GM19324 (cell line): Measurements from ENCODE around the gene GAB1.

Source experiments
- ATAC-seq: cut with Tn5 transposase; IDR thresholded peaks from one replicate; pipeline ENCODE4 v1.9.1; 2021; ENCODE audit warnings: mild to moderate bottlenecking, moderate library complexity; ENCODE audit not compliant: unreplicated experiment, low FRiP score

GAB1 gene

DNA sequence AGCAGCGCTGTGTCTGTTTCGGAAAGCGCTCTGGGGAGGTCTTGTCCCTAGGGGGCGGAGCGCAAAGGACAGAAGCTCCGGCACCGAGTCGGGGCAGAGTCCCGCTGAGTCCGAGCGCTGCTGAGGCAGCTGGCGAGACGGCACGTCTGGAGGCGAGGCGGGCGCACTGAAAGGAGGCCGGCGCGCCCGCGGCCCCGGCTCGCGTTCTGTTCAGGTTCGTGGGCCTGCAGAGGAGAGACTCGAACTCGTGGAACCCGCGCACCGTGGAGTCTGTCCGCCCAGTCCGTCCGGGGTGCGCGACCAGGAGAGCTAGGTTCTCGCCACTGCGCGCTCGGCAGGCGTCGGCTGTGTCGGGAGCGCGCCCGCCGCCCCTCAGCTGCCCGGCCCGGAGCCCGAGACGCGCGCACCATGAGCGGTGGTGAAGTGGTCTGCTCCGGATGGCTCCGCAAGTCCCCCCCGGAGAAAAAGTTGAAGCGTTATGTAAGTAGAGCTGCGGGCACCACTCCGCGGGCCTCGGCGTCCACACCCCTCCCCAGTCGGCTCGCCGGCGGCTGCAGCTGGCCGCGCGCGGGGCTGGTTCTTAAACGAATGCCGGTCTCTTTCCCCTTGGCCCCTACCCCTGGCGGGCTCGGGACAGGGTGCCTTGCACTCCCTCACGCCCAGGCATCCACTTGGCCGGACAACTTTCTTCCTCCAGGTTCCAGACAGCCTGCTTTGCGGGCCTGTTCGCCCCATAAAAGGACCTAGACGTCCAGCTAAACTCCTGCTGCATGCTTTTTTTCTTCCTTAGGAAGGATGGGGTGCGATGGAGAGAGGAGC lies at the start of gene GAB1:
Gene GAB1, plus strand, starts transcription at position 96 of the 819 bp plus-strand sequence. Its CDS starts 313 bp downstream, at position 409.
- ATAC-seq = peak; percentile 78

DNA sequence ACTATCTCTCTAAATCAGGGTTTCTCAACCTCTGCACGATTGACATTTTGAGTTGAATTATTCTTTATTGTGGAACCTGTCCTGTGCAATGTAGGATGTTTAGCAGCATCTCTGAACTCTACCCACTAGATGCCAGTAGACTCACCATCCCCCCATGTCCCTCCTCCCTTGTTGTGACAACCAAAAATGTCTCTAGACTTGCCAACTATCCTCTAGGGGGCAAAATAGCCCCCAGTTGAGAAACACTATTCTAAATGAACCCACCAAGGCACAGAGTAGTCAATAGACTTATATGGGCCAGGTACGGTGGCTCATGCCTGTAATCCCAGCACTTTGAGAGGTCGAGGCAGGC lies 49.1 kb upstream of the GAB1 start:
- no peak for ATAC-seq

DNA sequence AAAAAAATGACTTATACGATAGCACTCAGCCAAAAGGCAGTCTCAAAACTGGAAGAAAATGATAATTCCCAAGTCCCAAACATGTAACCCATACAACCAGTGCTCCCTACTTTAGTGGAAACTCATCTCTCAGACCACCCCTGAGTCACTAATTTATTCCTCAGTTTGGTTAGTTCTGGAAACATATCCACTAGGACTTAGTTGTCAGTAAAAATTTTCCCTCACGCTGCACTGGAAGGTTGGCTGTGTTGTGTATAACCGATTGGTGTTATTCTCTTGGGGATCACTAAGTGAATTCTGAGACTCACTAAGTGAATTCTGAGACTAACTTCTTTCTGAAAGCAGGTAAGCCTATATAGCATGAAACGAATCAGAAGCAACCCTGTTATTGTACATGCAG lies 48.5 kb upstream of the GAB1 start:
- ATAC-seq = no peak

DNA sequence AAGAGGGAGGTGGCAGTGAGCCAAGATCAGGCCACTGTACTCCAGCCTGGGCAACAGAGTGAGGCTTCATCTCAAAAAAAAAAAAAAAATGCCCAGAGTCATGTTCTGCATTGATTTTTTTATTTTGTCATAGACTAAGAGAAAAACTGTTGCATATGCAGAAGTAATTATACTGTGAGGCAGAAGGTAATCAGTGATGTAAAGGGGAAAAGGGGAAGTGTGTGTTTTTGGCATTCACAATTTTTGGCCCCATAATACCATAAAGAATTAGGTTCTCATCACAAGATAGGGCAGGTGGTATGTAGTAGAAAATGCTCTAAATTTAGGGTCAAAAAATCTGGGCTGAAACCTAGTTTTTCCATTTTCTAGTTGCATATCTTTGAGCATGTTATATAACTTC lies 47.3 kb upstream of the GAB1 start:
- no peak for ATAC-seq

- ATAC-seq = no peak
Measured at GRCh38 chr4:143291314-143291713, 45.4 kb upstream of the GAB1 start.

- ATAC-seq = no peak
Measured at GRCh38 chr4:143292858-143293257, 43.8 kb upstream of the GAB1 start.

DNA sequence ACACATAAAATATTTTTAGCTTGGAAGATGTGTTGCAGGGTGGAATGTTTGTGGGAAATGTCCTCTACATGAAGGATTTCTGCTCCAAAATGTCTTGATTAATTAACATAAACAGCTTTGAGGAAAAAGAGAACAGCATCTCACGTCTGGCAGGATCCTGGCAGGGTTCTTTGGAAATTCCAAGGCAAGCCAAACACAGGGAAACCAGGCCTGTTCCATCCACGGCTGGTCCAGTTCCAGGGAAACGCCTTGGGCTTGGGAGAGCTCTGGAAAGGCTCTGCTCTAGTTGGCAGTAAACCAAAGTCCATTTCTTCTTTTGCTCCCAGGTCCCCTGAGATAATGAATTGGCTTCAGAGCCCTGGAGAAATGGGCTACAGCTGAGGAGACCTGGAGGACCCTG lies 42.4 kb upstream of the GAB1 start:
- no peak for ATAC-seq

- ATAC-seq = no peak
Measured at GRCh38 chr4:143294710-143295275, 41.9 kb upstream of the GAB1 start.

- ATAC-seq = no peak
Measured at GRCh38 chr4:143296397-143297067, 40.1 kb upstream of the GAB1 start.

- no peak for ATAC-seq
Measured at GRCh38 chr4:143300860-143301259, 35.8 kb upstream of the GAB1 start.

DNA sequence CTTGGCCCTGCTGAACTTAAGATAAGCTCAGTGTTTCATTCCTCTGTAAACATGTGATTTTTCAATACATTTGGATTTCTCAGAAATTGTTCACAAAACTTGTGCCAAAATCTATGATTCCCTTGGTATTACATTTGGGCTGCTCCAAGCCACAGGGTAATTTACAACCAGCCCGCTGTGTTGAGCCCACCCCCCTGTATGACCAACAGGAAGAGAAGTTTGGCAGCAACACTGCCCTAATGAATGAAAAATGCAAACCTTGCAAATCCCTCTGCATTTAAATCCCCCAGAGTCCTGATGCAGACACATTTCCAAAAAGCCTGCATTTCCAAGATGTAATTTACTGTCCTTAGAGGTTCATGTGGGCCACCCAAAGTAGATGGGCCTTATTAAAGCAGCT lies 34.1 kb upstream of the GAB1 start:
- no peak for ATAC-seq

GRCh38 chr4:143306788-143307187 lies 29.9 kb upstream of the GAB1 start:
- no peak for ATAC-seq

DNA sequence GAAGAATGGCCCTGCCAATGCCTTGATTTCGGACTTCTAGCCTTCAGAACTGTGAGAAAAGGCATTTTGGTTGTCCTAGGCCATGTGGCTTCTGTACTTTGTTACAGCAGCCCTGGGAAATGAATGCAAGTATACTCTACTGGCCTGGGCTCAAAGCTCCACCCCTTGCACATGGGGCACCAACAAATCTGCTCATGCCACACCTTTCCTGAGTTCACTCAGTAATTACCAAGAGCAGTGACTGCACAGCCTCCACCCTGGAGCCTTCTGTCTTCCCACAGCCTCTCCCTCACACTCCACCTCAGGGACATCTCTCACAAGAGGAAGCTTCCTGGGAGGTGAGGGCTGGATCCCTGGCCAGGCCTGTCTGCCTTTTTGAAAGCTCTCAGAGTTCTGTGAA lies 29.1 kb upstream of the GAB1 start:
- no peak for ATAC-seq

- no peak for ATAC-seq
Measured at GRCh38 chr4:143308377-143308776, 28.3 kb upstream of the GAB1 start.

DNA sequence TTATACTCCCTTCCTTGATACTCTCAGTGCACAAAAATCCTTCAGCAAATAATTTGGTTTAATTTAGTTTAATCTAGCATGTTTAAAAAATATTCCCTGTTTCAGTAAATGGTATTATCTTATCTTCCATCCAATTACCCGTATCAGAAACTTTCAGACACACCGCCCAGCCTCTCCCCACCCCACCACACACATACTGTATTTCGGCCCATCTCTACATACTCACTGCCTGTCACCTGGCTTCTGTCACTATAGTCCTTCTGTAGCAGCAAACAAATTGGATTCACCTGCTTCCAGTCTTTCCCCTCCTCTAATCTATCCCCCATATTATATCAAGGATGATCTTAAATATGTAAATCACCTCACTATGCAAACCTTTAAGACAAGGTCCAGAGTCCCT lies 24.8 kb upstream of the GAB1 start:
- ATAC-seq = no peak

DNA sequence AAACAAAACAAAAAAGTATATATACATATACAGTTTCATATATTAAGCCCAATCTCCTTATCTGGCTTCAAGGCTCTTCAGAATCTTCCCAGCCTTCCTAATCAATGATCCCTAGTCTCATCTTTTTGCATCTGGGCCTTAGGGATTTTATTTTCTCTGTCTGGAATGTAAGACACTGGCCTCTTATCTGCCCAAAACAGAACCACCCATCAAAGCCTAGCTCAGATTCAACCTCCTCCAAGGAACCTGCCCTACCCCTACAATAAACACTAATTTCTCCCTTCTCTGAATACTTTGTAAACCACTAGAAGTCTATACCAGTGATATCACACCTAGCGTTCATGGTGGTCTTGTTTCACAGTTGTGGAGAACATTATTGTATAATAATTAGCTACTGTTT lies 23.2 kb upstream of the GAB1 start:
- no peak for ATAC-seq

- no peak for ATAC-seq
Measured at GRCh38 chr4:143313996-143314395, 22.7 kb upstream of the GAB1 start.

- no peak for ATAC-seq
Measured at GRCh38 chr4:143320113-143320512, 16.6 kb upstream of the GAB1 start.

GRCh38 chr4:143326735-143327134 lies 9.9 kb upstream of the GAB1 start:
- ATAC-seq = no peak

DNA sequence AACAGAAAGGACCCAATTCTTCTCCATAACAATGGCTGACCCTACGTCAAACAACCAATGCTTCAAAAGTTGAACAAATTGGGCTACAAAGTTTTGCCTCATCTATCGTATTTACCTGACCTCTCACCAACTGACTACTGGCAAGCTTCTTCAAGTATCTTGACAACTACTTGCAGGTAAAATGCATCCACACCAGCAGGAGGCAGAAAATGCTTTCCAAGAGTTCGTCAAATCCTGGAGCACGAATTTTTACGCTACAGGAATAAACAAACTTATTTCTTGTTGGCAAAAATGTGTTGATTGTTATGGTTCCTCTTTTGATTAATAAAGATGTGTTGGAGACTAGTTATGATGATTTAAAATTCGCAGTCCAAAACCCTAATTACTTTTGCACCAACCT lies 6.7 kb upstream of the GAB1 start:
- ATAC-seq = no peak

- peak; percentile 74 for ATAC-seq
Measured at GRCh38 chr4:143335979-143336780, 496 bp upstream of the GAB1 start.
